ENCODE measurements around the gene RNF151.
A peak's percentile ranks its signal among the peaks of the same experiment; 100 is the strongest.

Gene RNF151

DNA sequence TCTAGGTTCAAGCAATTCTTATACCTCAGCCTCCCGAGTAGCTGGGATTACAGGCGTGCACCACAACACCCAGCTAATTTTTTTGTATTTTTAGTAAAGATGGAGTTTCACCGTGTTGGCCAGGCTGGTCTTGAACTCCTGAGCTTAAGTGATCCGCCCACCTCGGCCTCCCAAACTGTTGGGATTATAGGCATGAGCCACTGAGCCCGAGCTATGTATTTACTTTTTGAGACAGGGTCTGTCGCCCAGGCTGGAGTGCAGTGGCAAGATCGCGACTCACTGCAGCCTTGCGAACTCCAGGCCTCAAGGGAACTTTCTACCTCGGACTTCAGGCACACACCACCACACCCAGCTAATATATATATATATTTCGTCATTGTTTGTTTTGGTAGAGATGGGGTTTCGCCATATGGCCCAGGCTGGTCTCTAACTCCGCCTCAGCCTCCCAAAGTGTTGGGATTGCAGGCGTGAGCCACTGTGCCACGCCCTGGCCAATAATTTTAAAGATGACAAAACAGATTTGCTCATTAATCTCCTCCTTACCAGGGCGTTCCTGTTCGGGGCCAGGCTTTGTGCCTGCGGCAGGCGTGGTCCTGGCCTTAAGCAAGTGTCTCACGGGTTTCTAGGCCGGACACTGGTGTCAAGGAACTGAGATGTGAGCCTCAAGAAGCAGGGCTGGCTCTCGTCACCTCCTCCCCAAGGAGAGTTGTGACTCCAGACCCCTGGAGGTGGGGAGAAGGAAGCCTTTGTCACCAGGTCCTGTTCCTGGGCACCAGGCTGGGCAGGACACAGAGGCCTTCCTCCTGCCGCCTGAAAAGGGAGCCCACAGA lies 48.7 kb downstream of the RNF151 start:
- H3K27ac ChIP-seq = peak overlapping the region; percentile 89
- TF ChIP-seq, protein P1, sequence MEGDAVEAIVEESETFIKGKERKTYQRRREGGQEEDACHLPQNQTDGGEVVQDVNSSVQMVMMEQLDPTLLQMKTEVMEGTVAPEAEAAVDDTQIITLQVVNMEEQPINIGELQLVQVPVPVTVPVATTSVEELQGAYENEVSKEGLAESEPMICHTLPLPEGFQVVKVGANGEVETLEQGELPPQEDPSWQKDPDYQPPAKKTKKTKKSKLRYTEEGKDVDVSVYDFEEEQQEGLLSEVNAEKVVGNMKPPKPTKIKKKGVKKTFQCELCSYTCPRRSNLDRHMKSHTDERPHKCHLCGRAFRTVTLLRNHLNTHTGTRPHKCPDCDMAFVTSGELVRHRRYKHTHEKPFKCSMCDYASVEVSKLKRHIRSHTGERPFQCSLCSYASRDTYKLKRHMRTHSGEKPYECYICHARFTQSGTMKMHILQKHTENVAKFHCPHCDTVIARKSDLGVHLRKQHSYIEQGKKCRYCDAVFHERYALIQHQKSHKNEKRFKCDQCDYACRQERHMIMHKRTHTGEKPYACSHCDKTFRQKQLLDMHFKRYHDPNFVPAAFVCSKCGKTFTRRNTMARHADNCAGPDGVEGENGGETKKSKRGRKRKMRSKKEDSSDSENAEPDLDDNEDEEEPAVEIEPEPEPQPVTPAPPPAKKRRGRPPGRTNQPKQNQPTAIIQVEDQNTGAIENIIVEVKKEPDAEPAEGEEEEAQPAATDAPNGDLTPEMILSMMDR (conservative IDR thresholded peaks at IDR 0.05) = no peak
- TF ChIP-seq ZFX (IDR thresholded peaks at IDR 0.05) = no peak

DNA sequence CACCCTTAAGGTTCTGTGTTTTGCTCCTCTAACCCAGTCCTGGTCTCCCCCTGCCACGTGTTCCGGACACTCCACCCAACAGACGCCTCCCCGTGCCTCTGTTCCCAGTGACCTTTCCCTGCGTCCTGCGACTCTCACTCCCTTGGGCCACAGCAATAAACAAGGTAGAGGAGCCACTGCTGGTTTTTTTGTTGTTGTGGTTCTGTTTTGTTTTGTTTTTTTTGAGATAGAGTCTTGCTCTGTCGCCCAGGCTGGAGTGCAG lies 49.2 kb downstream of the RNF151 start:
- peak overlapping the region; percentile 89 for H3K27ac ChIP-seq
- TF ChIP-seq ZFX (IDR thresholded peaks at IDR 0.05) = no peak
- TF ChIP-seq, protein P1 (conservative IDR thresholded peaks at IDR 0.05) = no peak

DNA sequence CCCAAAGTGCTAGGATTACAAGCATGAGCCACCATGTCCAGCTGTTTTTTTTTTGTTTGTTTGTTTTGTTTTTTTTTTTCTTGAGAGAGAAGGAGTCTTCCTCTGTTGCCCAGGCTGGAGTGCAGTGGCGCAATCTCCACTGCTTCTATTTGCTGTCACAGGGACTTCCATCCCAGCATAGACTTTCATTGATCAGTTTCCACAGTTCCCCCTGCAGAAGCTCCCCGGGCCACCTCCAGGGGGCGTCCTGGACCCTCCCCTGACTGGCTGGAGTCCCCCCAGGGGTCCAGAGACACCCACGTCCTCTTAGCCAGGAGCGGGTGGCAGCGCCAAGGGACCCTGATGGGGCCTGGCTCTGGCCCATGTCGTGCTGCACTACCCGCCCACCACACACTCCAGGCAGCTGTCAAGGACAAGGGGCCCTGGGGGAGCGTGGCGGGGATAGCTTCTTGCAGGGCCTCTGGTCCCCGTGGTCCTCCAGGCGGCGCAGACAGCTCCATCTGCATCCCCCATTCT lies 49.8 kb downstream of the RNF151 start:
- TF ChIP-seq ZFX (IDR thresholded peaks at IDR 0.05) = no peak
- TF ChIP-seq, protein P1 (conservative IDR thresholded peaks at IDR 0.05) = peak; percentile 68
- peak overlapping the region; percentile 89 for H3K27ac ChIP-seq
